Upper lobe of left lung (tissue), 6 donors: ENCODE measurements around the gene SHC1. TPM values are rescaled to one million over a fixed set of nuclear protein-coding genes. Genes with fewer than 3 reads are reported as not detected.
"Not testable (repeated sequence)": the region's sequence is repeated elsewhere in the genome, so short reads cannot be mapped to it uniquely, and the experiment has no call there.

Experiments used
- ATAC-seq, 2 donors: fragments of 200-7000 bp; cut with Tn5 transposase; one replicate each; pipeline ENCODE4 v1.9.1; 2022; ENCODE audit warnings: mild to moderate bottlenecking in 2 of 2, moderate library complexity in 2 of 2; ENCODE audit not compliant: low FRiP score in 2 of 2
- DNase-seq, 2 donors: peaks; one replicate each; pipeline ENCODE4 v3.0.0-alpha.2; 2019 to 2020
- H3K27ac ChIP-seq, 4 donors: fragments of 200-600 bp; sonication (generic); one replicate each; pipeline ENCODE4 v1.5.1; 2016 to 2019
- H3K27me3 ChIP-seq, 4 donors: fragments of 200-600 bp; sonication (generic); one replicate each; pipeline ENCODE4 v1.5.1; 2017 to 2019
- H3K36me3 ChIP-seq, 4 donors: fragments of 200-600 bp; sonication (generic); one replicate each; pipeline ENCODE4 v1.5.1; 2016 to 2019
- H3K4me1 ChIP-seq, 4 donors: fragments of 200-600 bp; sonication (generic); one replicate each; pipeline ENCODE4 v1.5.1; 2018 to 2019
- H3K4me3 ChIP-seq, 4 donors: fragments of 200-600 bp; sonication (generic); one replicate each; pipeline ENCODE4 v1.5.1; 2017 to 2019; ENCODE audit warnings: mild to moderate bottlenecking in 2 of 4, moderate library complexity in 1 of 4
- H3K9me3 ChIP-seq, 4 donors: fragments of 200-600 bp; sonication (generic); one replicate each; pipeline ENCODE4 v1.5.1; 2018 to 2019
- EP300 ChIP-seq, 4 donors: sonication (generic); formaldehyde crosslinking; IDR thresholded peaks; one replicate each; pipeline ENCODE4 v1.5.1; 2017; ENCODE audit warnings: antibody characterized with exemption in 4 of 4, control low read depth in 2 of 4
- POLR2A ChIP-seq, 4 donors: fragments of 450-650 bp; IDR thresholded peaks; one replicate each; pipeline ENCODE4 v1.5.1; 2016 to 2017; ENCODE audit warnings: antibody characterized with exemption in 4 of 4, mild to moderate bottlenecking in 2 of 4
- POLR2AphosphoS5 ChIP-seq, 2 donors: sonication (generic); formaldehyde crosslinking; IDR thresholded peaks; one replicate each; pipeline ENCODE4 v1.5.1; 2017; ENCODE audit warnings: antibody characterized with exemption in 2 of 2
- WGBS, 2 donors: methylation state at CpG; one replicate each; pipeline ENCODE4 v1.1.5; 2017 to 2018; 5-methylcytosine and 5-hydroxymethylcytosine counted together
- total RNA-seq, 6 donors: library from RNA; depleted of rRNA in 4 of 6; stranded (reverse); fragments of >200 nt in 4 of 6; gene quantifications; one replicate each; pipeline versions ENCODE4 v1.1.0 to v1.2.1, GENCODE V29; 2016 to 2021
- TF ChIP-seq, protein P1 (sequence below), 6 experiments: fragments of 450-650 bp in 4 of 6; fragments of 200-600 bp in 2 of 6; sonication (generic) in 2 of 6; IDR thresholded peaks; one replicate each; pipeline ENCODE4 v1.5.1; 2016 to 2019; ENCODE audit warnings: antibody characterized with exemption in 6 of 6
- donor health status: DM: no; HTN: no; CAD: no; lungs with moderate emphysema.
- donor health status: DM: no; HTN: yes; CAD: no; lungs with severe emphysema.

SHC1 gene
- total RNA-seq, 6 donors from 2014 or later: 55.5 to 130 (median 69.1) TPM

DNA sequence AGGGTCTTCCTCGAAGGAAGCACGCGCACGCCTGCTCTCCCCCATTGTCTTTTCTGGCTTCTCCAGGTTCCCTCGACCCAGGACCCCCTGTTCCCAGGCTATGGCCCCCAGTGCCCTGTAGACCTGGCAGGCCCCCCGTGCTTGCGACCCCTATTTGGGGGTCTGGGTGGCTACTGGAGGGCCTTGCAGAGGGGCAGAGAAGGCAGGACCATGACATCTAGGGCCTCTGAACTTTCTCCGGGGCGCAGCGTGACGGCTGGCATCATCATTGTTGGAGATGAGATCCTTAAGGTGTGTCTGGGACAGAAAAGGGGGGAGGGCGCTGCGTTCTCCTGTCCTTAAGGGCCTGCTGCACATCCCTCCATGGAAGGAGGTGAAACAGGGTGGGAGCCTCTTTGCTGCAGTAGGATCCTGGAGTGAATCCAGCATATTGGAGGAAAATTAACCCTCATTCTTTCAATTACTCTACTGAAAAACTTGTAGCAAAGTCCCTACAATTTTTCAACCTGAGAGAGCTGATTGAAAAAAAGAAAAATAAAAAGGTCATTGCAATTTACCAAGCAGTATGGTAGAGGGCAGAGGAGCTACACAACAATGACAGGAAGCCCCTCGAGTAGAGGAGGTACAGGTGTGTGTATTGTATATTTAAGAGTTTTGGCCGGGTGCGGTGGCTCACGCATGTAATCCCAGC is 13.4 kb upstream of the SHC1 start:
- peak overlapping the region; percentile 61 to 80 (median 75) for H3K27ac ChIP-seq
- DNase-seq: no peak
- TF ChIP-seq, protein P1, sequence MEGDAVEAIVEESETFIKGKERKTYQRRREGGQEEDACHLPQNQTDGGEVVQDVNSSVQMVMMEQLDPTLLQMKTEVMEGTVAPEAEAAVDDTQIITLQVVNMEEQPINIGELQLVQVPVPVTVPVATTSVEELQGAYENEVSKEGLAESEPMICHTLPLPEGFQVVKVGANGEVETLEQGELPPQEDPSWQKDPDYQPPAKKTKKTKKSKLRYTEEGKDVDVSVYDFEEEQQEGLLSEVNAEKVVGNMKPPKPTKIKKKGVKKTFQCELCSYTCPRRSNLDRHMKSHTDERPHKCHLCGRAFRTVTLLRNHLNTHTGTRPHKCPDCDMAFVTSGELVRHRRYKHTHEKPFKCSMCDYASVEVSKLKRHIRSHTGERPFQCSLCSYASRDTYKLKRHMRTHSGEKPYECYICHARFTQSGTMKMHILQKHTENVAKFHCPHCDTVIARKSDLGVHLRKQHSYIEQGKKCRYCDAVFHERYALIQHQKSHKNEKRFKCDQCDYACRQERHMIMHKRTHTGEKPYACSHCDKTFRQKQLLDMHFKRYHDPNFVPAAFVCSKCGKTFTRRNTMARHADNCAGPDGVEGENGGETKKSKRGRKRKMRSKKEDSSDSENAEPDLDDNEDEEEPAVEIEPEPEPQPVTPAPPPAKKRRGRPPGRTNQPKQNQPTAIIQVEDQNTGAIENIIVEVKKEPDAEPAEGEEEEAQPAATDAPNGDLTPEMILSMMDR (IDR thresholded peaks at IDR 0.05): no peak
- no peak for TF ChIP-seq EP300 (IDR thresholded peaks at IDR 0.05)
- no peak for TF ChIP-seq POLR2AphosphoS5 (IDR thresholded peaks at IDR 0.05)
- no peak for TF ChIP-seq POLR2A (IDR thresholded peaks at IDR 0.05)
- peaks cover 0 to 17% (median 16%) of the 10 kb centered on the region in 4 donors for H3K36me3 ChIP-seq
- H3K9me3 ChIP-seq: no peaks in the 10 kb centered on the region
- ATAC-seq: no peak
- H3K4me3 ChIP-seq: peak overlapping the region; percentile 61 to 75 (median 68)
- peaks cover 16 to 33% (median 18%) of the 10 kb centered on the region in 4 donors for H3K4me1 ChIP-seq
- no peaks in the 10 kb centered on the region for H3K27me3 ChIP-seq
- WGBS, 2 donors: 14 to 17% methylated on average over 16 to 17 of the region's 17 CpGs

DNA sequence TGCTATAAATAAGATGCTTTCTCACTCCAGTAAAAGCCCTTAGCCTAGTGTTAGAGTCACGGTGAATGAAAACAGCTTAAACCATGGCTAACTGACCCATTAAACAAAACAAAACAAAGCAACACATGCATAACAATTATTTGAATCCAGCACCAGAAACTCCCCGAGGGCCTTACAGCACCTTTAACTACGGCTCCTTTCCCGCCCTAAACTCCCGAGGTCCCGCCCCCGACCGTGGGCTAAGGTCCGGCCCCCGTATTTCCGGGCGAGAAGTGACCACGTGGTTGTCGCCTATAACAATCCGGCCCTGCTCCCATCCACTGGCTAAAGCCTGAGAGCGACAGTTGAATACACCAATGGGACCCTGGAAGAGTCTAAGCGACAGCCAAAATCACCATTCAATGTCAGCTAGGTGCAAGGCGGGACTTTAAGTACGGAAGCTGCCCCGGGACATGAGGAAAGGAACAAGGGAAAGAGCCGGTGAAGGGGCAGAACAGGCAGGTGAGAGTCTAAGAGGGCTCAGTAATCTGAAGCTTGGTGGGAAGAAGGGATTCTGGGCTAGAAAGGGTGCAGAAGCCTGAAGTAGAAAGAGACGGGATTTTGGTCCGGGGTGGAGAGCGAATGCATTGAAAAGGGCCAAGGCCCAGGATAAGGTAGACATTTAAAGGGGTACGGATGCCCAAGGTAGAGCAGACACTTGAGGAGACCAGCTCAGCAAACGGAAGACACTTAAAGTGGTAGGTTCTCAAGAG is 12.5 kb upstream of the SHC1 start, which contains the start of gene FLAD1:
TSS of gene FLAD1 (plus strand) at position 448 of the 752 bp plus-strand sequence. CDS start 351 bp downstream, outside the sequence.
- peak within 1 kb of the TSS; percentile 61 to 80 (median 75) for H3K27ac ChIP-seq
- peak within 1 kb of the TSS; percentile 61 to 75 (median 68) for H3K4me3 ChIP-seq
- peaks cover 16 to 33% (median 18%) of the 10 kb centered on the region in 4 donors for H3K4me1 ChIP-seq
- WGBS, 2 donors: 0% methylated on average over 20 to 26 of the region's 26 CpGs
- ATAC-seq (peak; percentile 100), DNase-seq (peak; percentile 93 to 97)
- peaks cover 0 to 12% (median 8%) of the 10 kb centered on the region in 4 donors for H3K36me3 ChIP-seq
- no peaks in the 10 kb centered on the region for H3K9me3 ChIP-seq
- TF ChIP-seq POLR2AphosphoS5 (IDR thresholded peaks at IDR 0.05): peak; percentile 79
- TF ChIP-seq, protein P1 (IDR thresholded peaks at IDR 0.05): no peak
- no peak for TF ChIP-seq EP300 (IDR thresholded peaks at IDR 0.05)
- TF ChIP-seq POLR2A (IDR thresholded peaks at IDR 0.05): peak in 2 of 4 donors; percentile 11 to 67
- H3K27me3 ChIP-seq: no peaks in the 10 kb centered on the region

DNA sequence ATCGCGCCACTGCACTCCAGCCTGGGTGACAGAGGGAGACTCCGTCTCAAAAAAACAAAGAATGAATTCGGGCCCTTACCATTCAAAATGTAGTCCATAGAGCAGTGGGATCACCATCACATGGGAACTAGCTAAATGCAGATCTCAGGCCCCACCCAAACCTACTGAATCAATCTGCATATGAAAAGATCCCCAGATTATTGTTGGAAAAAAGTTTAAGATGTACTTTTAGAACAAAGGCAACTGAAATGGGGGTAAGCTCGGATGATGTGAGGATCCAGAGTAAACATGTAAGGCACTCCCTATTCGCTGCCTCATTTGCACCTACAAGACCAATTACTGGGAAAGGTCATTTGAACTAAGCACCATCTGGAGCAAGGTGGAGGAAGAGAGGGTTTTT is 11.8 kb upstream of the SHC1 start:
- TF ChIP-seq, protein P1 (IDR thresholded peaks at IDR 0.05): no peak
- no peak for TF ChIP-seq POLR2AphosphoS5 (IDR thresholded peaks at IDR 0.05)
- TF ChIP-seq EP300 (IDR thresholded peaks at IDR 0.05): no peak
- no peak for TF ChIP-seq POLR2A (IDR thresholded peaks at IDR 0.05)
- no peaks in the 10 kb centered on the region for H3K9me3 ChIP-seq
- DNase-seq: no peak
- H3K36me3 ChIP-seq: peaks cover 0 to 6% (median 3%) of the 10 kb centered on the region in 4 donors
- H3K4me1 ChIP-seq: peaks cover 16 to 29% (median 17%) of the 10 kb centered on the region in 4 donors
- H3K27me3 ChIP-seq: no peaks in the 10 kb centered on the region
- H3K4me3 ChIP-seq: peak overlapping the region in 2 of 4 donors; percentile 61 to 75
- WGBS, 2 donors: 64 to 75% methylated on average over 6 of the region's 6 CpGs
- ATAC-seq: no peak
- peak overlapping the region in 1 of 4 donors; percentile 78 for H3K27ac ChIP-seq

DNA sequence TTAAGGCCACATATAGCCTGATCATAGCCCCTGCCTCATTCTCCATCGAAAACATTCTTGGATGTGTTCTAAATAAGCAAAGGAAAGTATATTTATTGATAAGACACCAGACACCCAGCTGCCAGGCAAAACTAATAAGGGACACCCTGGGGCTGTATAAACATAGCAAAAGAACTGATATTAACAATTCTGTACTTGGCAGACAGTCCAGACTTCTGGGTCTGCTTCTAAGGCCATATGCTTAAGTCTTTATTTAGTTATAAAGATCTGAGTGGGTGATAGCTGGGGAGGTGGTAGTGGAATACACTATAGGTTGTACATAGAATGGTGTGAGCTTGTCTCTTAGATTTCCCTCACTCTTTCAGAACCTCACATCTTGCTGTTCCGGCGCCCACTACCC is 7.8 kb upstream of the SHC1 start:
- Histone ChIP-seq H3K36me3 (peaks cover 0 to 4% (median 2%) of the 10 kb centered on the region in 4 donors), H3K4me1 (peaks cover 11 to 16% (median 15%) of the 10 kb centered on the region in 4 donors), H3K27me3 (no peaks in the 10 kb centered on the region), H3K9me3 (no peaks in the 10 kb centered on the region), H3K27ac (no peak overlapping the region), H3K4me3 (no peak overlapping the region)
- no peak for DNase-seq
- no peak for ATAC-seq
- TF ChIP-seq, protein P1 (IDR thresholded peaks at IDR 0.05): no peak
- no peak for TF ChIP-seq POLR2A (IDR thresholded peaks at IDR 0.05)
- no peak for TF ChIP-seq POLR2AphosphoS5 (IDR thresholded peaks at IDR 0.05)
- 91 to 93% methylated on average over 3 of the region's 3 CpGs for WGBS, 2 donors

DNA sequence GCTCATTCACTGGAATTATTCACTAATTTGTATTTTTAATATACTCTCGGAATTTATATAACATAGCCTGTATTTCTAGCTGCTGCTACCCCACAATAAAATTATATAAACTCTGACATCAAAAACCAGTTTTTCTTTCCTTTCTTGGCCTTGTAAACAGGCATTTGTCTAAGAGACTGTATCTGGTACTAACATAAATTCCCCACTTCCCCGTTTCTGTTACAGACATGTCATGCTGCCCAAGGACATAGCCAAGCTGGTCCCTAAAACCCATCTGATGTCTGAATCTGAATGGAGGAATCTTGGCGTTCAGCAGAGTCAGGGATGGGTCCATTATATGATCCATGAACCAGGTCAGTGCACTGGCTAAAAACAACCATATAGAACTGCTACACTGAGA is 7.2 kb upstream of the SHC1 start:
- 54 to 75% methylated on average over 3 of the region's 3 CpGs for WGBS, 2 donors
- ATAC-seq, H3K9me3 ChIP-seq, H3K36me3 ChIP-seq, H3K4me3 ChIP-seq, DNase-seq, H3K27me3 ChIP-seq, H3K27ac ChIP-seq: not testable (repeated sequence)
- H3K4me1 ChIP-seq: peaks cover 14 to 22% (median 20%) of the 10 kb centered on the region in 4 donors
